GM12891 (cell line): ENCODE results near the gene RPL36AL.
"Not testable (repeated sequence)": the region's sequence is repeated elsewhere in the genome, so short reads cannot be mapped to it uniquely, and the experiment has no call there.

Experiments
- POLR2A ChIP-seq: IDR thresholded peaks from 2 replicates; pipeline ENCODE4 v1.6.1; 2011; ENCODE audit warnings: low read depth, low read length, control low read depth
- POLR2AphosphoS5 ChIP-seq: IDR thresholded peaks from 2 replicates; pipeline ENCODE4 v1.6.1; 2011; ENCODE audit warnings: low read depth, low read length, control low read depth
- SPI1 ChIP-seq: IDR thresholded peaks from 2 replicates; pipeline ENCODE4 v1.6.1; 2011; ENCODE audit warnings: low read depth, low read length, control low read depth
- TAF1 ChIP-seq: IDR thresholded peaks from 2 replicates; pipeline ENCODE4 v1.6.1; 2011; ENCODE audit warnings: low read depth, low read length, control low read depth

GRCh38 chr14:49619273-49619672, 1.2 kb downstream of the RPL36AL start:
- TF ChIP-seq POLR2AphosphoS5, POLR2A, TAF1, SPI1: not testable (repeated sequence)
